Loucy (cell line): ENCODE data around the gene ASTN2.

ENCODE experiments used
- H2AFZ ChIP-seq: fragments of 200-600 bp; sonication (generic); 2 replicates; pipeline ENCODE4 v1.6.0; 2016; ENCODE audit warnings: antibody characterized with exemption, mild to moderate bottlenecking, low read length, moderate library complexity
- H3F3A ChIP-seq: fragments of 200-600 bp; 2 replicates; pipeline ENCODE4 v1.6.0; 2016; ENCODE audit warnings: antibody characterized with exemption, low read depth, mild to moderate bottlenecking
- H3K27me3 ChIP-seq: fragments of 200-600 bp; sonication (generic); 2 replicates; pipeline ENCODE4 v1.6.1; 2014; ENCODE audit warnings: low read length, mild to moderate bottlenecking; ENCODE audit not compliant: insufficient read depth, poor library complexity, severe bottlenecking
- H3K36me3 ChIP-seq: fragments of 200-600 bp; sonication (generic); 2 replicates; pipeline ENCODE4 v1.6.1; 2016; ENCODE audit warnings: low read length; ENCODE audit not compliant: insufficient read depth
- H3K4me1 ChIP-seq: fragments of 200-600 bp; sonication (generic); 2 replicates; pipeline ENCODE4 v1.5.1; 2014; ENCODE audit warnings: low read length, mild to moderate bottlenecking; ENCODE audit not compliant: insufficient read depth, poor library complexity, severe bottlenecking
- H3K4me2 ChIP-seq: fragments of 200-600 bp; sonication (generic); 2 replicates; pipeline ENCODE4 v1.6.0; 2014; ENCODE audit warnings: antibody characterized with exemption, low read length, low read depth, mild to moderate bottlenecking; ENCODE audit not compliant: poor library complexity, severe bottlenecking
- H3K4me3 ChIP-seq: fragments of 200-600 bp; sonication (generic); 2 replicates; pipeline ENCODE4 v1.5.1; 2014; ENCODE audit warnings: low read length, mild to moderate bottlenecking, mixed read lengths; ENCODE audit not compliant: poor library complexity, severe bottlenecking
- H3K79me2 ChIP-seq: fragments of 200-600 bp; sonication (generic); 2 replicates; pipeline ENCODE4 v1.6.1; 2014; ENCODE audit warnings: low read length; ENCODE audit not compliant: insufficient read depth
- H3K9ac ChIP-seq: fragments of 200-600 bp; sonication (generic); 2 replicates; pipeline ENCODE4 v1.6.0; 2014; ENCODE audit warnings: mild to moderate bottlenecking, low read depth, low read length, moderate library complexity; ENCODE audit not compliant: poor library complexity, severe bottlenecking
- H3K9me2 ChIP-seq: fragments of 200-600 bp; sonication (generic); replicated peaks from 2 replicates; pipeline ENCODE4 v1.6.1; 2016; ENCODE audit warnings: low read depth, low read length, mixed read lengths
- H3K9me3 ChIP-seq: fragments of 200-600 bp; sonication (generic); 2 replicates; pipeline ENCODE4 v1.6.1; 2014; ENCODE audit warnings: mild to moderate bottlenecking, antibody characterized with exemption, low read length, low read depth; ENCODE audit not compliant: insufficient read depth
- H4K20me1 ChIP-seq: fragments of 200-600 bp; sonication (generic); 2 replicates; pipeline ENCODE4 v1.6.0; 2014; ENCODE audit warnings: antibody characterized with exemption, low read length, mild to moderate bottlenecking; ENCODE audit not compliant: insufficient read depth, poor library complexity, severe bottlenecking
- EZH2phosphoT487 ChIP-seq: fragments of 200-600 bp; IDR thresholded peaks from 2 replicates; pipeline ENCODE4 v1.6.1; 2018; ENCODE audit warnings: antibody characterized with exemption, mild to moderate bottlenecking, moderate library complexity, borderline replicate concordance
- TF ChIP-seq, protein P1 (sequence below): fragments of 200-600 bp; sonication (generic); conservative IDR thresholded peaks from 2 replicates; pipeline ENCODE4 v1.5.1; 2014; ENCODE audit warnings: mild to moderate bottlenecking, antibody characterized with exemption, low read length

ASTN2 gene

GRCh38 chr9:116767219-116767618, 647.6 kb downstream of the ASTN2 start:
- Histone ChIP-seq H3K9me2 (no peaks in the 10 kb centered on the region), H3K9me3 (no peaks in the 10 kb centered on the region), H4K20me1 (no peaks in the 10 kb centered on the region), H3K27me3 (no peaks in the 10 kb centered on the region), H3F3A (no peaks in the 10 kb centered on the region), H2AFZ (no peak overlapping the region), H3K9ac (no peak overlapping the region), H3K36me3 (no peaks in the 10 kb centered on the region), H3K4me2 (no peak overlapping the region), H3K4me1 (no peaks in the 10 kb centered on the region), H3K4me3 (no peak overlapping the region), H3K79me2 (no peaks in the 10 kb centered on the region)
- no peak for TF ChIP-seq EZH2phosphoT487
- TF ChIP-seq, protein P1, sequence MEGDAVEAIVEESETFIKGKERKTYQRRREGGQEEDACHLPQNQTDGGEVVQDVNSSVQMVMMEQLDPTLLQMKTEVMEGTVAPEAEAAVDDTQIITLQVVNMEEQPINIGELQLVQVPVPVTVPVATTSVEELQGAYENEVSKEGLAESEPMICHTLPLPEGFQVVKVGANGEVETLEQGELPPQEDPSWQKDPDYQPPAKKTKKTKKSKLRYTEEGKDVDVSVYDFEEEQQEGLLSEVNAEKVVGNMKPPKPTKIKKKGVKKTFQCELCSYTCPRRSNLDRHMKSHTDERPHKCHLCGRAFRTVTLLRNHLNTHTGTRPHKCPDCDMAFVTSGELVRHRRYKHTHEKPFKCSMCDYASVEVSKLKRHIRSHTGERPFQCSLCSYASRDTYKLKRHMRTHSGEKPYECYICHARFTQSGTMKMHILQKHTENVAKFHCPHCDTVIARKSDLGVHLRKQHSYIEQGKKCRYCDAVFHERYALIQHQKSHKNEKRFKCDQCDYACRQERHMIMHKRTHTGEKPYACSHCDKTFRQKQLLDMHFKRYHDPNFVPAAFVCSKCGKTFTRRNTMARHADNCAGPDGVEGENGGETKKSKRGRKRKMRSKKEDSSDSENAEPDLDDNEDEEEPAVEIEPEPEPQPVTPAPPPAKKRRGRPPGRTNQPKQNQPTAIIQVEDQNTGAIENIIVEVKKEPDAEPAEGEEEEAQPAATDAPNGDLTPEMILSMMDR, result no peak

DNA sequence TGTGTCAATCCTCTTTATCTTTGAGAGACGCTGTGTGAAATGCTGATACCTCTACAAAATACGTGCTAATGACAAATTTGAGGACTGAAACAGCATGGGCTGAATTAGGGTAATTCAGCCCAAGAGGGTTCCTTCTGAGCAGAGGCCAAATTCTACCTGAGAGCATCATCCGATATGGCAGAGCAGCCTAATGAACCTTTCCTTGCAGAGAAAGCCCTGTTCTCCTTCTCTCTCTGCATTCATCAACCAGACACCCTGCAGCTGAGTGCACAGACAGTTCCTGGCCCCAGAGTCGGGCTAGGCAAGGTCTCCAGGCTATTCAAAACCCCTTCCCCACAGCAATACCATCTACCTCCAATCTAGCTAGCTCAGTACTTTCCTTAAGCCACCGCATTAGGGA, 649.8 kb downstream of the ASTN2 start:
- Histone ChIP-seq H3K4me1 (no peaks in the 10 kb centered on the region), H3K27me3 (no peaks in the 10 kb centered on the region), H3K9me3 (no peaks in the 10 kb centered on the region), H3K79me2 (no peaks in the 10 kb centered on the region), H3K4me2 (no peak overlapping the region), H3K4me3 (no peak overlapping the region), H3K36me3 (no peaks in the 10 kb centered on the region), H2AFZ (no peak overlapping the region), H3K9me2 (no peaks in the 10 kb centered on the region), H4K20me1 (no peaks in the 10 kb centered on the region), H3F3A (no peaks in the 10 kb centered on the region), H3K9ac (no peak overlapping the region)
- no peak for TF ChIP-seq EZH2phosphoT487
- TF ChIP-seq, protein P1, result no peak

- H3K4me3 ChIP-seq, result no peak overlapping the region
- no peaks in the 10 kb centered on the region for H3K27me3 ChIP-seq
- TF ChIP-seq, protein P1, result no peak
- no peak for TF ChIP-seq EZH2phosphoT487
- H3K4me2 ChIP-seq, result no peak overlapping the region
- H3K4me1 ChIP-seq, result no peaks in the 10 kb centered on the region
- no peaks in the 10 kb centered on the region for H3K9me2 ChIP-seq
- H3K9me3 ChIP-seq, result no peaks in the 10 kb centered on the region
- no peak overlapping the region for H3K9ac ChIP-seq
- H3K36me3 ChIP-seq, result no peaks in the 10 kb centered on the region
- H3F3A ChIP-seq, result no peaks in the 10 kb centered on the region
- H4K20me1 ChIP-seq, result no peaks in the 10 kb centered on the region
- H3K79me2 ChIP-seq, result no peaks in the 10 kb centered on the region
- H2AFZ ChIP-seq, result no peak overlapping the region
These were observed 651.1 kb downstream of the ASTN2 start for GRCh38 chr9:116763770-116764169.
